ENCODE data around the gene MAPRE3.

GRCh38 chr2:26983746-26984145 is 13.3 kb downstream of the MAPRE3 start:
- no peak for TF ChIP-seq YY1 (IDR thresholded peaks at IDR 0.05; ENCODE audit: insufficient read depth, insufficient read length)
- TF ChIP-seq SUZ12 (IDR thresholded peaks at IDR 0.05; ENCODE audit: extremely low read depth, insufficient read depth, insufficient read length) = no peak

All from NT2/D1 (cell line).